Osteocyte (in vitro differentiated cells): ENCODE data around the gene HEPN1. TPM values are rescaled to one million over a fixed set of nuclear protein-coding genes. Genes with fewer than 3 reads are reported as not detected.

Source experiments
- DNase-seq: peaks from one replicate; pipeline ENCODE4 v3.0.0; 2021; ENCODE audit warnings: mixed read lengths; ENCODE audit not compliant: unreplicated experiment; ENCODE audit errors: extremely low spot score
- H3K27ac Mint-ChIP-seq: one replicate; pipeline ENCODE4 v1.8.0; 2021; ENCODE audit warnings: mild to moderate bottlenecking, mixed read lengths; ENCODE audit not compliant: unreplicated experiment
- H3K27me3 Mint-ChIP-seq: one replicate; pipeline ENCODE4 v1.8.0; 2021; ENCODE audit warnings: mixed read lengths; ENCODE audit not compliant: unreplicated experiment
- H3K36me3 Mint-ChIP-seq: one replicate; pipeline ENCODE4 v1.8.0; 2021; ENCODE audit warnings: mixed read lengths; ENCODE audit not compliant: unreplicated experiment
- H3K4me1 Mint-ChIP-seq: one replicate; pipeline ENCODE4 v1.8.0; 2021; ENCODE audit warnings: mixed read lengths; ENCODE audit not compliant: unreplicated experiment
- H3K4me3 Mint-ChIP-seq: one replicate; pipeline ENCODE4 v1.8.0; 2021; ENCODE audit warnings: mild to moderate bottlenecking, moderate library complexity, mixed read lengths; ENCODE audit not compliant: unreplicated experiment
- H3K9me3 Mint-ChIP-seq: one replicate; pipeline ENCODE4 v1.8.0; 2021; ENCODE audit warnings: mixed read lengths; ENCODE audit not compliant: unreplicated experiment
- total RNA-seq: library from RNA; stranded (reverse); gene quantifications from 2 replicates; pipeline ENCODE4 v1.2.1, GENCODE V29; 2021
- TF ChIP-seq, protein P1 (sequence below): fragments of 200-600 bp; sonication (generic); IDR thresholded peaks from 2 replicates; pipeline ENCODE4 v1.5.0; 2021; ENCODE audit warnings: antibody characterized with exemption, mild to moderate bottlenecking, moderate library complexity

Gene HEPN1
- total RNA-seq, 1 donor from 2014 or later: not detected

DNA sequence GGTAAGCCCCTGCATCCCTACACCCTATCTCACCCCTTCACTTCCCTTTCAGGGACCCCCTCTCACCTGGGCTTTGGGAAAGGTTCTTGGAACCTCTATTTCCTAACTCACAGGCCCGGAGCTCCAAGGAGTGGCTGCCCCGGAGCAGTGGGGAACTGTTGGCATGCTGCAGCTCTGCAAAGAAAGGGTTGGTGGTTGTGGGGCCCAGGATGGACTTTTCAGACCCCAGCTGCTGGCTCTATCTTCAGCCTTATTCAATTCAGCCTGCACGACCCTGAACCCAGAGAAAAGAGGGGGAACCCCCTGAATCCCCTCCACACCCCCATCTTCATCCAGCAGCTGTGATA, 31.4 kb upstream of the HEPN1 start:
- DNase-seq: no peak
- Mint-ChIP-seq H3K27ac (no peak overlapping the region), H3K4me3 (no peak overlapping the region), H3K4me1 (peaks cover 3% of the 10 kb centered on the region), H3K9me3 (no peaks in the 10 kb centered on the region), H3K36me3 (no peaks in the 10 kb centered on the region), H3K27me3 (peaks cover 9% of the 10 kb centered on the region)
- TF ChIP-seq, protein P1, sequence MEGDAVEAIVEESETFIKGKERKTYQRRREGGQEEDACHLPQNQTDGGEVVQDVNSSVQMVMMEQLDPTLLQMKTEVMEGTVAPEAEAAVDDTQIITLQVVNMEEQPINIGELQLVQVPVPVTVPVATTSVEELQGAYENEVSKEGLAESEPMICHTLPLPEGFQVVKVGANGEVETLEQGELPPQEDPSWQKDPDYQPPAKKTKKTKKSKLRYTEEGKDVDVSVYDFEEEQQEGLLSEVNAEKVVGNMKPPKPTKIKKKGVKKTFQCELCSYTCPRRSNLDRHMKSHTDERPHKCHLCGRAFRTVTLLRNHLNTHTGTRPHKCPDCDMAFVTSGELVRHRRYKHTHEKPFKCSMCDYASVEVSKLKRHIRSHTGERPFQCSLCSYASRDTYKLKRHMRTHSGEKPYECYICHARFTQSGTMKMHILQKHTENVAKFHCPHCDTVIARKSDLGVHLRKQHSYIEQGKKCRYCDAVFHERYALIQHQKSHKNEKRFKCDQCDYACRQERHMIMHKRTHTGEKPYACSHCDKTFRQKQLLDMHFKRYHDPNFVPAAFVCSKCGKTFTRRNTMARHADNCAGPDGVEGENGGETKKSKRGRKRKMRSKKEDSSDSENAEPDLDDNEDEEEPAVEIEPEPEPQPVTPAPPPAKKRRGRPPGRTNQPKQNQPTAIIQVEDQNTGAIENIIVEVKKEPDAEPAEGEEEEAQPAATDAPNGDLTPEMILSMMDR: no peak

DNA sequence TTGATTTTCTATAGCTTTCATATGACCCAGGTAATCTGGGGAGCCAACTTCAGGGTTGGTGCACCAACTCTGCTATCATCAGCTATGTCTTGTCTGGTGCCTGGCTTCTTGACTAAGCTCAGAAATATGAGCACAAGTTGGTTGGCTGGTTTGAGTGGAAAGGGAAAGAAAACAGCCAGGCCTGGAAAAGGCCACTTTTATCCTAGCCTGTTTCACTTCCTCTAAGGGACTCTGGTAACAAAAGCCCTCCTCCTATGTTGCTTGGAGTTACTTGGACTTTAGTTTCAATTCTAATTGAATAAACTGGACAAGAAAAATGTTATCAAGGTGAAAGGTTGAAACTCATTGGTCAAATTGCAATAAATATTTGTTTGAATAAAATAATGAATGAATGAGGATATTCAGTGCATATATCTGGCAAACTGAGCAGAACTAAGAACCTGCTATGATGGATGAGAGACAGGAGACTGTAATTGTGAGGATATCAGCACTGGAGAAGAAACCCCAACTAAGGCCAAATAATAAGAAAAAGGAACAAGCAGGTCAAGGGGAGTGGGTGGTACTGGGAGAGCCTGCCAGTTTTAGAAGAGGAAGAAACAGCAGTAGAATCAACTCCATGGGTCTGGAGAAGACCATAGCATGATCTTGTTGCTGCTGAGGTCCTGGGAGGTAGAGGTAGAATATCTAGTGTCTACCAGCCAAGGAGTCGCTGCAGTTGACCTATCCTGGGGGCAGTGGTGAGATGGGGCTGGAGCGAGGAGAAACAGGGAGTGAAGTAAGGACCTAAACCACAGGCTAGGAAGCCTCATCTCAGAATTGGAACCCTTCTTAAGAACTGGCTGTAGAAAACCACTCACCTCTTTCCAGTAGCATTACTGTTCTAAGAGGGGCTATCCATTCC, 29.6 kb upstream of the HEPN1 start:
- H3K27ac Mint-ChIP-seq: no peak overlapping the region
- DNase-seq: peak; percentile 34
- H3K4me1 Mint-ChIP-seq: no peaks in the 10 kb centered on the region
- H3K36me3 Mint-ChIP-seq: no peaks in the 10 kb centered on the region
- no peaks in the 10 kb centered on the region for H3K9me3 Mint-ChIP-seq
- H3K27me3 Mint-ChIP-seq: peaks cover 9% of the 10 kb centered on the region
- TF ChIP-seq, protein P1: no peak
- H3K4me3 Mint-ChIP-seq: no peak overlapping the region

DNA sequence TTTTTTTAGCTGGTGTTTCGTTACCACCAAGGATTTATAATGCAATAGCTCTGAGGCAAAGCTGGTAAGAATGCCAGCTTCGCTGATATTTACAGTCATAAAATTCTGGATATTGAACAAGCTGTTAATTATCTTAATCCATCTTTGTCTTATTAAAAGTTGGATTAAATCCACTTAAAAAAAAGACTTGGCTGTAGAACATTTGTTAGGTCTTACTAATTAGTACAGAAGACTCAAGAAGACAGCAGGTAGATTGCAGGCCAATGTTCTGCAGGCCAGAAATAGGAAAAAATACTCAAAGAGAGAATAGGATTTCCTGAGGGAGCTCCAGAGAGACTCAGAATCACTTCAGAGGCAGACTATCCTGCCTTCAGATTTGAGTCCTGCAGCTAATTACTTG, 28.9 kb upstream of the HEPN1 start:
- no peak overlapping the region for H3K4me3 Mint-ChIP-seq
- H3K27me3 Mint-ChIP-seq: peaks cover 9% of the 10 kb centered on the region
- H3K36me3 Mint-ChIP-seq: no peaks in the 10 kb centered on the region
- no peaks in the 10 kb centered on the region for H3K4me1 Mint-ChIP-seq
- no peak for DNase-seq
- H3K27ac Mint-ChIP-seq: no peak overlapping the region
- H3K9me3 Mint-ChIP-seq: no peaks in the 10 kb centered on the region
- TF ChIP-seq, protein P1: no peak

DNA sequence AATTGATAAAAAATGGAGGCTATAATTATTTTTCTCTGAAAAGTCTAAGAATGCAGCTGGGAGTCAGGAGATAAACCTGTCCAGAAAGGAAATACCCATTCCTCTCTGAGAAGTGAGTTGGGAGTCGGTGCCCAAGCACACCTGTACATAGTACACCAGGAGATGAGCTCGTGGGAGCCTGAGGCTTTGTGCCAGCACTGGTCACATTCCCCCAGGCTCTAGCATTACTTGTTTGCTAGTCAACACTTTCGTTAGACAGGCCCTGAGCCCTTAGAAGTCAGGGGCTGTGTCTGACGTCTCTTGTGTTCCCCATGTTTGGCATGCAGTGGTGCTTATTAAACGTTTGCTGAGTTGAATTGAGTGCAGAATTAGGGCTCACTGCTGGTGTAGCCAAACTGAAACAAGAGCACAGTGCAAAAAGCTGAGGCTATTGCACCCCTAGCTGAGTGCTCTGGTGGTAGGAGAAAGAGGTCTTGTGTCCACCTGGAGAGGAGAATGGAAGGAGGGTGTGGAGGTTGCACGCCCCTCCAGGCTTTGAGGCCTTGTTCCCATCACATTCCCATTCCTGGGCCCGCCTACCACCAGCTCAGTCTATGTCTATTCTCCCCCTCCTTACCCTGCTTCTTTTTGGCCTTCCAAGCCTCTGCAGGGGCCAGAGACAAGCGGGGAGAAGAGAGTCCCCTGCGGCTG, 28.2 kb upstream of the HEPN1 start:
- peaks cover 9% of the 10 kb centered on the region for H3K27me3 Mint-ChIP-seq
- TF ChIP-seq, protein P1: no peak
- no peak overlapping the region for H3K4me3 Mint-ChIP-seq
- no peaks in the 10 kb centered on the region for H3K4me1 Mint-ChIP-seq
- peak; percentile 44 for DNase-seq
- H3K27ac Mint-ChIP-seq: no peak overlapping the region
- H3K36me3 Mint-ChIP-seq: no peaks in the 10 kb centered on the region
- no peaks in the 10 kb centered on the region for H3K9me3 Mint-ChIP-seq

DNA sequence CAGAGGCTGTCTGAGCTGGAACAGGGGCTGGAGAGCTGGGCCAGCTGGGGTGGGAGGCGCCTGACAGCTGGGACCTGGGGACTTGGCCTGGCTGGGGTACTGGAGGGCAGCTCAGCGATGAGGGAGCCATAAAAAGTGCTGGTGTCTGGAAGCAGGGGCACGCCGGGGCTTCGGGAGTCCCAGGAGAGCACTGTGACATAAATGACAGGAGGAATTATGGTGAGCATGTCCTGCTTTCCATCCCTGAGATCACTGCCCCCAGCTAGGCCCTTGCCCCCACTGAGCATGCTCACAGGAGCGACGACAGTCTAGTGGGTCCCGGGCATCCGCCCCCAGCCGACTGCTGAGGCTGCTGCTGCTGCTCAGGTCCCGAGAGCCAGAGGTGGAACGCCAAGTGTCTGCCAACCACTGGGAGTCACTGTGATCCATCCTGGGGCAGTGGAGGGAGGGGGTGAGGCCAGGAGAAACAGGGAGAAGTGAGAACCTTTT, 27.6 kb upstream of the HEPN1 start:
- Mint-ChIP-seq H3K27ac (no peak overlapping the region), H3K4me1 (no peaks in the 10 kb centered on the region), H3K9me3 (no peaks in the 10 kb centered on the region), H3K27me3 (peaks cover 9% of the 10 kb centered on the region), H3K36me3 (no peaks in the 10 kb centered on the region), H3K4me3 (no peak overlapping the region)
- TF ChIP-seq, protein P1: no peak
- DNase-seq: peak; percentile 78
